NCI-H69 (cell line): ENCODE results near the gene DACT2.

Experiments used
- DNase-seq: peaks from one replicate; lab custom pipeline; 2025; lab: John Stamatoyannopoulos, UW

DACT2 gene

DNA sequence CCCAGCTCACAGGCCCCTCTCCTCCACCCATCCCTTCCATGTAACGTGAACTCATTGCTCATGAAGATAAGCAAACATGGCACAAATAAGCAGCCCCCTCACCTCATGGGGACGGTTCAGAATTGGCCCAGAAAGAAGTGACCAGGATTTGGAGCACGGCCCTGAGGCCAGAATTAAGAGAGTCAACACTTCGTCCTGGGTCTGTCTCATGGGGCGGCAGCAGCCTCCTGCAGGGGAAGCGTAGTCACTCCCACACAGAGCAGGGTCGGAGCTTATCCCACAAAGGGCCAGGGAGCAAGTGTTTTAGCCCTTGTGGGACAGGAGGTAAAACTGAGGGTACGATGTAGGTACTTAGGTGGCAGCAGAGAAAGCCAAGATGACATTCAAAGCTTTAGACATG lies 28.6 kb upstream of the DACT2 start:
- DNase-seq = no peak

DNA sequence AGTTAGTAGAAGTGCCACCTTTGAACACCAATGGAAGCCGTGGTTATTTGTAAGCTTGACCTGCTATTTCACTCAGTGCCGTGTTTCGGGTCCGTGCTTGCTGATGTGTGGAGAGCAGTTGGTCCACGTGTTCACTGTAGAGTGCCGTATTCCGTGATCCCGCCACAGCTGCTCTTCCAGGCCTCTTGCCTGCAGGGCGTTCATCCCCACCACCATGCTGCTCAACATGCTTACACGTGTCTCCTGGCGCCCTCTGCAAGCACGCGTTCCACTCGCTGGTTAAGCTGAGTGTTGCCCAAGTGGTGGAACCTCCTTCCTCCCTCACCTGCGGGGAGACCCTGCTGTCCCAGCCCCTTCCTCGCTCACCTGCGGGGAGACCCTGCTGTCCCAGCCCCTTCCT lies 28.0 kb upstream of the DACT2 start:
- no peak for DNase-seq

DNA sequence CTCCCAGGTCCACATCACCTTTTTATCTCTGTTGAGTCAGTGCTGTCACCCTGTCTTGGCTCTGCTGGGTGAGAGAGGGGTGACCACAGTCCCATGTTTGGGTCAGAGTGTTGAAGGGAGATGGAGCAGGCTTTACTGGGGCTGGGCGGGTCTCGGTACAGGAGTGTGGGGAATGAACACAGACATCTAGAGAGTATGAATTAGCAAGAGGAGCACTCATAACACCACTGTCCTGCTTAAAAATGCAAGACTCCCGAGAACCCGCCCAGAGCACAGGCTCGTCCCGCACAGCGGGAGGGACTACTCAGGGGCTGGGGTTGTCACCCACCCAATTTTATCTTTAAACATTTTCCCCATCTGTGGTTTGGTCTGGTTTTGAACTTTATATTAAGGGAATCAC lies 27.5 kb upstream of the DACT2 start:
- DNase-seq = no peak

DNA sequence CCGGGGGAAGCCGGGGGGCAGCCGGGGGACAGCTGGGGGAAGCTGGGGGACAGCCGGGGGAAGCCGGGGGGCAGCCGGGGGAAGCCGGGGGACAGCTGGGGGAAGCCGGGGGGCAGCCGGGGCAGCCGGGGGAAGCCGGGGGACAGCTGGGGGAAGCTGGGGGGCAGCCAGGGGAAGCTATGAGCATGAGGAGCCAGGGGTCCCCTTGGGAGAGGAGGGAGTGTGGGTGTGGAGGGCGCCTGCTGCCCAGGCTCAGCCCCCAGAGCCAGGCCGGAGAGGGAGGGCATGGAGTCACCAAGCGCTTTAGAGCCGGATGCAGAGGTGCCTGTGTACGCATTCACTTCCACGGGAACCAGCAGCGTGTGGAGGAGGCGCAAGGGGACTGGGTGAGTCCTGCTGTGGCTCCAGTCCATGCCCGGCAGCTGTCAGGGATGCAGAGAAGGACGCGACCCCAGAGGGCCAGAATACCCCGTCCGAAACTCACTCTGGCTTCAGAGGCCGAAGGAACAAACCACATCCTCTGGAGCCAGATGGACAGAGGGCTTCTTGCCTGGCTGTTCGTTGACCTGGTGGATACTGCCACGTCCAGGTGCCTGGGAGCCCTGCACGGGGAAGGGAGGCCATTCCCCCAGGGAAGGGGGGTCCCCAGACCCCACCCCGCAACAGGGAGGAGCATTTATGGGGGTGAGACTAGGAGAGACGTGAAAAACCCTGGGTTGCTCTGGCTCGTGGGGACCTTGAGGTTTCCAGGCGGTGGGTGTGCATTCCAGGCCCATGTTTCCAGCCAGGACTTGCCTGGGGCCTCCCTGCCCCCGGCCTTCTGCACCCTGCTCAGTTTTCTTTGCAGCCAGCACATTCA lies 26.5 kb upstream of the DACT2 start:
- no peak for DNase-seq

DNA sequence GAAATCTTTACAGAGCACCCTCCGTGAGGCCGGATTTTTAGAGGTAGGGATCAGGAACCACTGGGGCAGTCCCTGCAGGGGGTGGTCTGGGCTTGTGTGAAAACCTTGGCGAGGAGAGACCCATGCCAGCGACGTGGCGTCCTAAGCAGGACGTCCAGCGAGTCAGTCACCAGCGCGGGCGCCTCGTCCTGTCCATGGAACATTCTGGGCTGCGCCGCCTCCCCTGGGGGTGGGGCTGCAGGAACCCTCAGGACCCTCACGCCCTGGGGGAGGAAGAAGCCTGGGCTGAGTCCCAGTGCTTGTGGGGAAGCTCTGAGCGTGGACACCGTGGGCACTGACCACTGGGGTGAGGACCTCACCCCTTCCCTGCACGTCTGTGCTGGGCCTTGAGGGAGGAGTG lies 25.7 kb upstream of the DACT2 start:
- no peak for DNase-seq

DNA sequence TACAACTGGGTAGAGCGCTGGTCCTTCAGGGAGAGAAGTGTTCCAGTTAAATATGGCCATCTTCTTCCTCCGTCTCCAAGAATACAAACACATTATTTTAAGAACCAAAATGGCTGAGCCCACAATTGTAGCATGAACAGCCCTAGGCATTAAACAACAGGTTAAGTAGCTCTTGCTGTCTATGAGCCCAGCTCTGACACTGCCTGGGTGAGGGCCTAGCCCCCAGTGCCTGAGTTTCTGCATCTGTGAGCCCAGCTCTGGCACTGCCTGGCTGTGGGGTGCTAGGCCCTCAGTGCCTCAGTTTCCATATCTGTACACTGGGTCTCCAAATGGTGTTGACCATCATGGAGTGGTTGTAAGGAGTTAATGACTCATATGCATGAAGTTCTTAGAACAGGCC lies 24.8 kb upstream of the DACT2 start:
- no peak for DNase-seq

DNA sequence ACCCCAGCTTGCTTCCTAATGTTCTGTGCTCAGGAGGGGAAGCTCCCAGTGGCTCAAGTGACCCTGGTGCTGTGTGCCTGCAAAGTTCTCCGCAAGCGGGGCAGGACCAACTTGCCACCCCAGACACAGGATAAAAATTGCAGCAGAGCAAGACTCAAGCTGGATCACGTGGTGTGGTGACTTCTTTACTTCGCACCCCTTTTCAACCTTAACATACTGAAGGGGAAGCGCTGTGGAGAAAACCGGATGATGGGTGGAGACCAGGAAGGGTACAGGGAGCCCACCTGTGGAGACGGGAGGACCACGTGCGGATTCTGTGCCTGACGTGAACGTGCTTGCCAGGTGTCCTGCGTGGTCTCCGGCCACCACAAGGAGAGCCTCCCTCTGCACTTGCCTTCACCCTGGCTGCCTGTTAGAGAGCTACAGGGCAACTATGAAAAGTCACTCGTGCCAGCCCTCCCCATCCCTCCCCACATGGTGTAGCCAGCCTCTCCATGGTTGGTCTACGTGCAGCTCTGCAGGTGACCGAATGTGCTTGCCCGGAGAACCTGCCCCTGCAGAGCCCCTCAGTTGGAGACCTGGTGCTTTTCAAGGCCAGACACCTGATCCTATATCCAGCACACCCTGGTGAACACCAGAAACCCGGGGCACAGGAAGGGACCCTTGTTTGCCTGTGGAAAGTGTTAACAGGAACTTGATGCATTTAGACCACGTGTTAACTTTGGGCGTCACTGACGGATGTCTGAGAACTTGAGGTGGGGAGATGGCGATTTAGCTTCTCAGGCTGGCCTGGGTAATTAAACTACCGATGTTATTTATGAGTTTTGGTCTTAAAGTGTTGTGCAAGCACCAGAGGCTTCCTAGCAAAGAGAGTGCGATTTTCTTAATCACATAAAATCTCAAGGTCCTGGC lies 23.9 kb upstream of the DACT2 start:
- no peak for DNase-seq

DNA sequence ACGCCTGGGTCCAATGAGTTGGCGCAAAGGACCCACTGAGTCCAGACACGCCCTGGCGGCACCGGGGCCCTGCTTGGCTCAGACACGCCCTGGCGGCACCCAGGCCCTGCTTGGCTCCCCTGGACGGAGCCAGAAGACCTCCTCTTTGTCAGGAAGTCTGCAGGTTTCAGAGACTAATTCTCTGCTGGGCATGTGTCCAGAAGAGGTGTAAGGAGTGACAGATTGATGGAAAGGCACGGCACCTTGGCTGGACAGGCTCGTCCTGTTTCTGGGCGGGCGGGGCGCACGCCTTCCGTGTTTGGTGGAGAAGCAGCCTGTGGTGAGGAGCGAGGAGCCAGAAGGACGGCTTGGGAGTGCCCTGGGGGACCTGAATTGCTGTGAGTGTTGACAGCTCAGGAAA lies 23.1 kb upstream of the DACT2 start:
- no peak for DNase-seq

DNA sequence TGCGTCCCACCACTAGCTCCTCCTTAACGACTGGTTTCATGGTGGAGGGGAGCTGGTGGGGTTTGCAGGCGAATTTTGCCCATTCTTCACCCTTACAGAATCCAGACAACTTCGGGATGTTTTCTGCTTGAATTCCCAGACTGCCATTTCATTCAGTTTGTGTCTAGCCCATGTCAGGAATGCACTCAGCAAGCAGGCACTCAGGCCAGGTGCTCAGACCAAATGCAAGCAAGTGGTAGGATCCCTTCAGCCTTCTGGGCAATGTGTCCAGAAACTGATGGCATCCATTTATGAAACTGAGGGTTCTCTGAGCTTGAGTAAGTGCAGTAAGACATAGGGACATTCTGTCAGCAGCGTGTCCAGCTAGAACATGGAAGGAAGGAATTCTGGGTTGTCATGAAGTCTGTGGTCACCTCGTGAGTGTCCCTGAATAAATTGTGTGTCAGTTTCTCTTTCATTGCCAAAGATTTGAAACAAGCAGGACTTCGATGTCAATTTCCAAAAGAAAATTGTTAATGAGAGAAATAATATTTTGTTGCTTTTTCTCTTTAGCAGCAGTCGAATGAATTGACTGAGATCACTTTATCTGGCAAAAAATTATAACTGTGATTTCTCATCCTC lies 21.8 kb upstream of the DACT2 start:
- DNase-seq = no peak

DNA sequence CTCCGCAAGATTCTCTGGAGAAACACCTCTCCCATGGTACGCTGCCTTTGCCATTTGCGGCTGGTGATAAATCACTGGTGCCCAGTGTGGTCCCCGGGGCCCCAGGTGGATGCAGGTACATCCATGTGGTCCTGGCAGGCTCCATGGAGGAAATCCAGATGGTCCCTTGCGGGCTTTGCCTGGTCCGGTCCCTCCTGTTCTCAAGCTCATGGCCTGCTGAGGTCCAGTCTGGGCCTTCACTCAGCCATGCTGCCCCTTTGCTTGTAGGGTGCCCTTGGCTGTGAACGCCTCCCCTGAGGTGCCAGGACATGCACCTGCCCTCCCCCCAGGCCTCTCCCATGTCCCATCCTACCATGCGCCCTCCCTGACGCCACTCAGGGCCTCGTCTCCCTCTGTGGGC lies 21.2 kb upstream of the DACT2 start:
- DNase-seq = no peak

DNA sequence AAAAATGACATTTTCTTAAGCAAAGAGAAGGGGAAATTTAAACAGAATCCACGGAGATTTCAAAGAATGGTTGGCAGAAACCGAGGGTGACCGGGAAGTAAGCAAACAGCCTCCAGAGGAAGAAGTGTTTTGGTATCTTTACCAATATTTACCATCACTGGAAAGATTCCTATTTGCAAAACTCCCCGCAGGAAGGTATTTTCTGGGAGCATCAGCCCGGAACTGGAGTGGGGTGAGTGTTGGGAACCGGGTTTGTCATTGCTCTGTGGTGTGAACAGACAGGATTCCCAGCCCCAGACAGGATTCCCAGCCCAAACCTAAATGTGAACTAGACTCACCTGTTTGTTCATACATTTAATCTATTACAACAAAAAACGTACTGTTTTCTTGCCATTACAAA lies 19.2 kb upstream of the DACT2 start:
- DNase-seq = no peak

DNA sequence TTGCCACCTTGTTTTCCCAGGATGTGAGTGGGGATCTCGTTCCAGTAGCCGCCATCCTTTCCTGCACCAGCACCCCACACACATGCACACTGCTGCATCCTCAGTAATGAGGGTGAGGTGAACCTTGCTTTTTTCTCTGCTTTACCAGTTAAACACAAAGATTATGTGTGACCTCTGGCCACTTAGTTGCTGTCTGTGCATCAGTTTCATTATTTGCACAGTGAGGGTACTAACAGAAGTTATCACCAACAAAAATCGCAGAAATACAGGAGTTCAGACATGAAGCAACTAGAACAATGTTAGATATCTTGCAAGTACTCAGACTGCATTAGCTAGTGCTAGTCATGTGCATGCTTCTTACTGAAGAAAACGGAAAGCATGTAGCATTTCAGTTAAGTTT lies 17.4 kb upstream of the DACT2 start:
- no peak for DNase-seq

DNA sequence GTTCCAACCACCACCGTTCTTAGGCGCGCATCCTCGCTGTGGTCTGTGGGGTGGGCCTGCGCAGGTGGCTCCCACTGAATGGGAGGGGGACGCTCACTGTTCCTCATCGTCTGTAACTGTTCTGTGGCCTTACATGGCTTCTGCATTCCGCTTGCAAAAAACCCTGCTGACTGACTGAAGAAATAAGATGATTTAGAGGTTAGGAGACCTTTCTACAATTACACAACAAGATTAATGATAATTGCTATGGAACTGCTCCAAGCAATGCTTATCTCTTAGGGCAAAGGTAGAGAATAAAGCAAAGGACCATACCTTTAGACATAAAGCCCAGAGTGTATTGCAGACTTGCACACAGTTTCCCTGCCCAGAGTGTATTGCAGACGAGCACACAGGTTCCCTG lies 14.4 kb upstream of the DACT2 start:
- DNase-seq = no peak

DNA sequence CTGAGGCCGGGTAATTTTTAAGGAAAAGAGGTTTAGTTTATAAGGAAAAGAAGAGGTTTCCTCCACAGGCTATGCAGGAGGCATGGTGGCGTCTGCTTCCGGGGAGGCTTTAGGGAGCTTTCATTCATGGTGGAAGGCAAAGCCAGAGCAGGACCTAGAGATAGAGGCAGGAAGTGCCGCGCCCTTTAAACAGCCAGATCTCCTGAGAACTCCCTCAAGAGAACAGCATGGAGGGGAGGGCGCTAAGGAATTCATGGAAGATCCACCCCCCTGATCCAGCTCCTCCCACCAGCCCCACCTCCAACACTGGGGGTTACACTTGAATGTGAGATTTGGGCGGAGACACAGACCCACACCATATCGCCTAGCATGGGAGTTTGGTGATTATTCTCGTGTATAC lies 13.9 kb upstream of the DACT2 start:
- peak; percentile 16 for DNase-seq

DNA sequence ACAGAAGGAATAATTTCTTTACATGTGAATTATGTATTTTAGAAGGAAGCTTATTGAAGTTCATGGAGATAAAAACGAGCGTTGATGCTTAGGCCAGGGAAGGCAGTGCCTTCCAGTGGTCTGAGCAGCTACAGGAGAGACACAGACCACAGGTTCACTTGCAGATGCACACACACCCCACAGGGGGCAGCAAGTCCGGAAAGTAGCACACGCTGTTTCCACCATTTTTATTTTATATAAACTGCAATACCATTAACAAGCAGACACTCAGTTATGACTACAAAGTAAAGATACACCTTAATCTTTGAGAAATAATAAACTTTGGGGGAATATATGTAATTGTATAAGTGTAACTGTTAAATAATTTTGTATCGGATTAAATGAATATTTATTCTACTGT lies 13.5 kb upstream of the DACT2 start:
- DNase-seq = peak; percentile 31

DNA sequence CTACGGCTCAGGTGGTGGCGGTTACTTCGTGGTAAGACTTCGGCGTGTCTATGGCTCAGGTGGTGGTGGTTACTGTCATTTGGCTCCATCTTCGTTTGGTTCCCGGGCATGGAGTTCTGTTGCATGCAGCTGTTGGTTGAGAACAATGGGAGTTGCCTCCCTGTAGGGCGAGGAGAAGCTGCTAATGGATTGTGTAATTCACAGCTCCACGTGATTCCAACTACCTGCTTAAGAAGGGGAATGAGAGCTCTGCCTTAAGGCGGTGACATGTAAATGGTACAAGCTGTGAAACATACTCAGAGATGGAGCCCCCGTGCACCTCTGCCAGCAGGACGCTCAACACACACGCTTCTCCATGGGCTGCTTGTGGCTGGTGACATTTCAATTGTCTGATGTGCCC lies 12.4 kb upstream of the DACT2 start:
- DNase-seq = peak; percentile 72

DNA sequence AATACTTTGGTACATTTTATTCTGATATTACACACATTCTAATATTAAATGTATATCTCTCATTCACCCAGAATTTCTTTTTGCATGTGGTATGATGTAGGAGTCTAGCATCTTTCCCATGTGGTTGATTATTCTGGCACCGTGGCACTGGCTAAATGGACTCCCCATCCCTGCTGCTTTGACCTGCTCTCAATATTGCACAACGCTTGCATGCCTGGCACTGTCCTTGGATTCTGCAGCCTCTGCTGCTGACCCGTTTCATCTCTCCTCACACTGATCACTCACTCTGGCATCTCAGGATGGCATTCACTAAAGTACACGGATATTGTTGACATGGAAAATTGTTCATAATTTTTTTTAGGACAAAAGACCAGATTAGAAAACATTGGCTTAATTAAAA lies 11.5 kb upstream of the DACT2 start:
- no peak for DNase-seq

DNA sequence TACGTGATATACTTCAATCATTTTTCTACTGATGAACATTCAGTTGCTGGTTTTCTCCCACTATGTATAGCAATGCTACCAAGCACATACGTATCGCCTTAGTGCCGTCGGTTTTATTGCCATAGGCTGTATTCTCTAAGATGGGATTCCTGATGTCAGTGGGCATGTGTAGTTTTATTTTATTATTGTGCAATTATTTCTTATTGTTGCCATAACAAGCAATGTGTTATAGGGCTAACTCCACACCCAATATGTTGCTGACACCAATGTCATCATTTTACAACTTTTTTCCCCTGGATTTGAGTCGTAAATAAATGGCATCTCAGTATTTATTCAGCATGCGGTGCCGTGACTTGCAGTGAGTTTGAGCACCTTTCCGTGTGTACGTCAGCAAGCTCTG lies 10.8 kb upstream of the DACT2 start:
- no peak for DNase-seq

DNA sequence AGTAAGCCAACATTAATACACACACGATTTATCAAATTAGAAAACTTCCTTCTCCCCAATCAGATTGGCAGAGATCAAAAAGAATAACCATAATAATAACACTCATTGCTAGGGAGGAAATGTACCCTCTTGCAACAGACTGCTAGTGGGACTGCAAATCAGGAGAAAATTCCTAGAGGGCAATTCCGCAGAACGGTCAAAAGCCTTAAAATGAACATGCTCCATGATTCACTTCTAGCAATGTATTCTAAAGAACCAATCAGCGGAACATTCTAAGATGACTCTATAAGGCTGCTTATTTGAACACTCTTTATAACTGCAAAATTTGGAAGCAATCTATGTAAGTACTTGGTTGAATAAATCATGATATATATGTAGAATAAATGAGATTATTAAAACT lies 8.5 kb upstream of the DACT2 start:
- DNase-seq = no peak

DNA sequence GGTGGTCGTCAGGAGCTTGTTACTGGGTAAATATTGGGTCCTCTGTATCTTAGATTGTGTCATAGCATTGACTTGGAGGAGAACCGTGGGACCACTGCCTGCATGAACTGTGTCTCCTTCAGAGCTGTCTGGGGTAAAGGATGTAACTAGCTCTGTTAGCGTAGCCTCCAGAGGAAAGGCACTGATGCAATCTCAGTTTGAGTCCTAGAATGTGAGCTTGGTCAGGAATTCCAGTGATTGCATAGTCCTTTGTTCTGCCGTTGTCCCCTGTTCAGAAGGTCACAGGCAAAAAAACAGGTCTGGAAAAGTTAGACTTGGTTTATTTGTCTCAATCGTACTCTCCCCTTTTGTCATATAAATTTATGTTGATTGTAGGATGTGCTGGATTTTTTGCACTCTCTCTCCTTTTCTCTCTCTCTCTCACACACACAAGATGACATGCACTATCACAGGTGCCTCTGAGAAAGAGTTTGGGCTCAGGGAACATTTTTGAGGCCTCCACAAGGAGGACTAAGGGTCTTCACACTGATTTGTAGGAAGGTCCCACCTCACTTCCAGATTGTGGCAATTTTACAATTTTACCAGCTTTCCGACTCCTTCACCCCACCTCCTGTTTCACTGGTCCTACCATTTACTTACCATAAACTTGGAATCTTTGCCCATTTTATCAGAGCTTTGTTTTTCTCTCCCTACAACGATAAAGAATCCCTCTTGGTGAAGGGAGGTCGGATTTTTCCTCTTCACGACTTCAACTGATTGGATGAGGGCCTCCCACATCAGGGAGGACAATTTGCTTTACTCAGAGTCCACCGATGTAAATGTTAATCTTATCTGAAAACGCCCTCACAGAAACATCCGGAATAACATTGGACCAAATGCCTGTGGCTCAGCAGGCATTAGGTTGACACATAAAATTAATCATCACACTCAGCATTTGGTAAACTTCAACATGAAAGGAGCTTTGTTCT lies 7.0 kb upstream of the DACT2 start:
- no peak for DNase-seq

DNA sequence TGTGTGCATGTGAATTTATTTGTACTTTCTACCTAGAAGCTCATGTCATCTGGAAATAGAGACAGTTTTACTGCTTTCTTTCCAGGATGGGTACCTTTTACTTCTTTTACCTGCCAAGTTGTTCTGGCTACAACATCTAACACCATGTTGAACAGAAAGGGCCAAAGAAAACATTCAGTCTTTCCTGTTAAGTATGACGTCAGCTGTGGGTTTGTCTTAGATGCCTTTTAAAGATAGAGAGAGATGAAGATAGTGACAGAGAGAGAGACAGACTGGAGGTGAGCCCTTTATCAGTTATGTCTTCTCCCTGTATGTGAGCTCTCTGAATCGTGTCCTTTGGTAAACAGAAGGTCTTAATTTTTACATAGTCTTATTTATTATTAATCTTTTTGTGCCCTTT lies 3.4 kb upstream of the DACT2 start:
- DNase-seq = no peak

DNA sequence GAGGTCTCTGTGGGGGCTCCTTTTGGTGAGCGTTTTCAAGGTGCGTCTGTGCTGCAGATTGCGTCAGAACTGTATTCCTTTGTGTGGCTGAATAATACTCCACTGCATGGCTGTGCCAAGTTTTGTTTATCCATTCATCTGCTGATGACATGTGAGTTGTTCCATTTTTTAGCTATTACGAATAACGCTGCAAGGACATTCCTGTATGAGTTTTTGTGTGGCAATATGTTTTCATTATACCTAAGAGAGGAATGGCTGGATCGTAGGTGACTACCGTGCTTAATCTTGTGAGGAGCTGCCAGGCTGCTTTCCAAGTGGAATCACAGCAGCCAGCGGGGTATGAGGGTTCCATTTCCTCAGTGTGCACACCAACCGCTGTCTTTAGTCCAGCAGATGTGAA lies 1.1 kb upstream of the DACT2 start:
- no peak for DNase-seq
